Chondrocyte (in vitro differentiated cells): ENCODE measurements around the gene TRPM6. TPM values are rescaled to one million over a fixed set of nuclear protein-coding genes. Genes with fewer than 3 reads are reported as not detected.
A peak's percentile ranks its signal among the peaks of the same experiment; 100 is the strongest.

ENCODE experiments used
- DNase-seq: peaks from one replicate; pipeline ENCODE4 v3.0.0; 2021; ENCODE audit warnings: mixed read lengths, low spot score
- H3K27ac Mint-ChIP-seq: one replicate; pipeline ENCODE4 v1.8.0; 2021; ENCODE audit warnings: mild to moderate bottlenecking, moderate library complexity, mixed read lengths; ENCODE audit not compliant: unreplicated experiment
- H3K27me3 Mint-ChIP-seq: 2 replicates; pipeline ENCODE4 v1.8.0; 2021; ENCODE audit warnings: low read depth, mixed read lengths
- H3K36me3 Mint-ChIP-seq: 2 replicates; pipeline ENCODE4 v1.8.0; 2021; ENCODE audit warnings: low read depth, mixed read lengths
- H3K4me1 Mint-ChIP-seq: 2 replicates; pipeline ENCODE4 v1.8.0; 2021; ENCODE audit warnings: low read depth, mild to moderate bottlenecking, mixed read lengths
- H3K4me3 Mint-ChIP-seq: one replicate; pipeline ENCODE4 v1.8.0; 2021; ENCODE audit warnings: mild to moderate bottlenecking, moderate library complexity, mixed read lengths; ENCODE audit not compliant: unreplicated experiment
- H3K9me3 Mint-ChIP-seq: 2 replicates; pipeline ENCODE4 v1.8.0; 2021; ENCODE audit warnings: low read depth, mixed read lengths
- CTCF ChIP-seq: fragments of 200-600 bp; sonication (generic); IDR thresholded peaks from 2 replicates; pipeline ENCODE4 v1.5.0; 2021; ENCODE audit warnings: antibody characterized with exemption, mild to moderate bottlenecking, moderate library complexity
- total RNA-seq: library from RNA; stranded (reverse); gene quantifications from 3 replicates; pipeline ENCODE4 v1.2.1, GENCODE V29; 2021

The TRPM6 gene
- total RNA-seq, 1 donor from 2014 or later: 0.02 TPM

GRCh38 chr9:74748966-74749365, 138.8 kb downstream of the TRPM6 start:
- Mint-ChIP-seq H3K4me3 (no peak overlapping the region), H3K27ac (no peak overlapping the region), H3K27me3 (peaks cover 37% of the 10 kb centered on the region), H3K9me3 (peaks cover 4% of the 10 kb centered on the region), H3K4me1 (no peaks in the 10 kb centered on the region), H3K36me3 (no peaks in the 10 kb centered on the region)
- no peak for TF ChIP-seq CTCF
- no peak for DNase-seq

- Mint-ChIP-seq H3K27me3 (peaks cover 65% of the 10 kb centered on the region), H3K27ac (no peak overlapping the region), H3K9me3 (peaks cover 4% of the 10 kb centered on the region), H3K4me3 (no peak overlapping the region), H3K4me1 (peaks cover 4% of the 10 kb centered on the region), H3K36me3 (no peaks in the 10 kb centered on the region)
- TF ChIP-seq CTCF: peak; percentile 85
- no peak for DNase-seq
Measured at GRCh38 chr9:74742792-74743730, 144.7 kb downstream of the TRPM6 start.

- Mint-ChIP-seq H3K27me3 (peaks cover 67% of the 10 kb centered on the region), H3K36me3 (no peaks in the 10 kb centered on the region), H3K4me3 (no peak overlapping the region), H3K9me3 (peaks cover 4% of the 10 kb centered on the region), H3K27ac (no peak overlapping the region), H3K4me1 (peaks cover 4% of the 10 kb centered on the region)
- DNase-seq: no peak
- no peak for TF ChIP-seq CTCF
Measured at GRCh38 chr9:74742191-74742790, 145.4 kb downstream of the TRPM6 start.

- Mint-ChIP-seq H3K4me3 (no peak overlapping the region), H3K27ac (no peak overlapping the region), H3K27me3 (peaks cover 46% of the 10 kb centered on the region), H3K9me3 (no peaks in the 10 kb centered on the region), H3K4me1 (no peaks in the 10 kb centered on the region), H3K36me3 (no peaks in the 10 kb centered on the region)
- DNase-seq: no peak
- no peak for TF ChIP-seq CTCF
Measured at GRCh38 chr9:74736646-74737045, 151.1 kb downstream of the TRPM6 start.

GRCh38 chr9:74735761-74736160, 152.0 kb downstream of the TRPM6 start:
- Mint-ChIP-seq H3K4me3 (no peak overlapping the region), H3K4me1 (no peaks in the 10 kb centered on the region), H3K27ac (no peak overlapping the region), H3K36me3 (no peaks in the 10 kb centered on the region), H3K27me3 (peaks cover 41% of the 10 kb centered on the region), H3K9me3 (no peaks in the 10 kb centered on the region)
- DNase-seq: no peak
- no peak for TF ChIP-seq CTCF
